K562 (cell line): Measurements from ENCODE around the gene POPDC2. TPM values are rescaled to one million over a fixed set of nuclear protein-coding genes. Genes with fewer than 3 reads are reported as not detected.

Experiments used
- ATF3 ChIP-seq, 2 experiments: fragments of 450-650 bp in 1 of 2; sonication (generic) in 1 of 2; formaldehyde crosslinking in 1 of 2; IDR thresholded peaks in 1 of 2; conservative IDR thresholded peaks in 1 of 2; 2 replicates each; pipeline versions ENCODE4 v1.6.1 to v1.8.1; 2016 to 2023; ENCODE audit warnings: mild to moderate bottlenecking in 2 of 2, moderate library complexity in 2 of 2, inconsistent platforms in 1 of 2, missing genetic modification reagents in 1 of 2
- CHD4 ChIP-seq: fragments of 200-600 bp; sonication (generic); IDR thresholded peaks from 3 replicates; pipeline ENCODE4 v1.6.1; 2012; ENCODE audit warnings: low read depth, mild to moderate bottlenecking, mixed read lengths, low read length, inconsistent platforms; ENCODE audit not compliant: insufficient read depth, insufficient replicate concordance, poor library complexity, severe bottlenecking
- CREB3 ChIP-seq: fragments of 450-650 bp; conservative IDR thresholded peaks from 2 replicates; pipeline ENCODE4 v1.6.1; 2016; ENCODE audit warnings: missing genetic modification characterization, low read depth, mild to moderate bottlenecking, missing compliant biosample characterization, moderate library complexity
- CSDE1 ChIP-seq, 2 experiments: fragments of 450-650 bp; IDR thresholded peaks; 2 replicates each; pipeline ENCODE4 v1.6.1; 2016; ENCODE audit warnings: mild to moderate bottlenecking in 1 of 2
- E2F6 ChIP-seq, 2 experiments: IDR thresholded peaks; 2 replicates each; pipeline ENCODE4 v1.6.1; 2011; ENCODE audit warnings: borderline replicate concordance in 1 of 2, control low read depth in 1 of 2, low read depth in 1 of 2, low read length in 1 of 2, mild to moderate bottlenecking in 1 of 2, mixed read lengths in 1 of 2, moderate library complexity in 1 of 2; ENCODE audit not compliant: insufficient read depth in 1 of 2, insufficient read length in 1 of 2, poor library complexity in 1 of 2, severe bottlenecking in 1 of 2; ENCODE audit errors: extremely low read depth in 1 of 2
- ETV1 ChIP-seq: fragments of 450-650 bp; conservative IDR thresholded peaks from 2 replicates; pipeline ENCODE4 v1.6.1; 2016; ENCODE audit warnings: missing genetic modification characterization, control low read depth, low read depth, missing compliant biosample characterization
- HDAC8 ChIP-seq: fragments of 450-650 bp; IDR thresholded peaks from 2 replicates; pipeline ENCODE4 v1.6.1; 2016; ENCODE audit warnings: mild to moderate bottlenecking, missing genetic modification characterization, moderate library complexity, missing compliant biosample characterization
- KLF6 ChIP-seq: fragments of 250-450 bp; sonication (Bioruptor Pico); IDR thresholded peaks from 2 replicates; pipeline ENCODE4 v1.4.0; 2020; ENCODE audit warnings: mild to moderate bottlenecking, moderate library complexity, borderline replicate concordance
- MAFG ChIP-seq: fragments of 450-650 bp; conservative IDR thresholded peaks from 2 replicates; pipeline ENCODE4 v1.6.1; 2016; ENCODE audit warnings: missing genetic modification characterization, missing compliant biosample characterization
- MCM3 ChIP-seq: fragments of 450-650 bp; IDR thresholded peaks from 2 replicates; pipeline ENCODE4 v1.6.1; 2016
- MECOM ChIP-seq: fragments of 250-450 bp; sonication (Bioruptor Pico); IDR thresholded peaks from 2 replicates; pipeline ENCODE4 v1.8.0; 2022; ENCODE audit warnings: inconsistent platforms
- PKNOX1 ChIP-seq: fragments of 450-650 bp; IDR thresholded peaks from 2 replicates; pipeline ENCODE4 v1.6.1; 2016
- RAD21 ChIP-seq, 2 experiments: fragments of 250-450 bp in 1 of 2; fragments of 450-650 bp in 1 of 2; sonication (Bioruptor Pico) in 1 of 2; formaldehyde crosslinking in 1 of 2; IDR thresholded peaks in 1 of 2; conservative IDR thresholded peaks in 1 of 2; 2 replicates each; pipeline versions ENCODE4 v1.4.0 to v1.8.0; 2020 to 2022; ENCODE audit warnings: mild to moderate bottlenecking in 2 of 2, moderate library complexity in 1 of 2
- RCOR1 ChIP-seq, 2 experiments: IDR thresholded peaks; 2 replicates each; pipeline ENCODE4 v1.6.1; 2012; ENCODE audit warnings: low read depth in 2 of 2, low read length in 2 of 2, borderline replicate concordance in 1 of 2, improper control_type of control experiment in 1 of 2
- TAL1 ChIP-seq: fragments of 450-650 bp; IDR thresholded peaks from 2 replicates; pipeline ENCODE4 v1.6.1; 2016; ENCODE audit warnings: mild to moderate bottlenecking
- ZNF354B ChIP-seq: fragments of 250-450 bp; sonication (Bioruptor Pico); IDR thresholded peaks from 2 replicates; pipeline ENCODE4 v1.4.0; 2020
- ZNF398 ChIP-seq: fragments of 250-450 bp; sonication (Bioruptor Pico); IDR thresholded peaks from 2 replicates; pipeline ENCODE4 v1.8.0; 2021; ENCODE audit warnings: moderate library complexity, mild to moderate bottlenecking, inconsistent platforms
- ZNF668 ChIP-seq: fragments of 250-450 bp; sonication (Bioruptor Pico); IDR thresholded peaks from 2 replicates; pipeline ENCODE4 v1.8.0; 2022; ENCODE audit warnings: mild to moderate bottlenecking, inconsistent platforms
- ZNF780A ChIP-seq: fragments of 250-450 bp; sonication (Bioruptor Pico); IDR thresholded peaks from 2 replicates; pipeline ENCODE4 v1.5.0; 2021; ENCODE audit warnings: mild to moderate bottlenecking
- ZSCAN32 ChIP-seq: fragments of 450-650 bp; formaldehyde crosslinking; IDR thresholded peaks from 2 replicates; pipeline ENCODE4 v1.4.0; 2020; ENCODE audit warnings: mild to moderate bottlenecking, moderate library complexity
- polyA plus RNA-seq, 8 experiments: library from polyadenylated mRNA; depleted of rRNA in 4 of 8; stranded (reverse) in 5 of 8; unstranded in 3 of 8; fragments of >200 nt; fragmentation: Nextera tagmentation in 2 of 8; fragmentation: Illumina TruSeq in 1 of 8; extraction: Ambion mirVana in 2 of 8; extraction: Trizol in 1 of 8; gene quantifications; 2 replicates each; pipeline versions ENCODE4 v1.2.1 to v1.2.3, GENCODE V29; 2011 to 2014; ENCODE audit warnings: inconsistent platforms in 1 of 8, missing spikeins in 1 of 8
- total RNA-seq, 7 experiments: library from RNA; depleted of rRNA in 6 of 7; stranded (reverse); fragments of >200 nt in 6 of 7; fragmentation: Illumina TruSeq in 2 of 7; extraction: Trizol in 2 of 7; gene quantifications; 2 replicates each; pipeline versions ENCODE4 v1.2.1 to v1.2.3, GENCODE V29; 2011 to 2021; ENCODE audit warnings: low replicate concordance in 1 of 7

Gene POPDC2
- total and polyA plus RNA-seq, 9 of the 15 experiments (the other 6 are each of a cell fraction or from before 2014, with no cell fraction given), result 0.08 to 0.32 (median 0.13) TPM; not detected in 4

GRCh38 chr3:119637679-119638477 lies 22.5 kb downstream of the POPDC2 start (continued):
- TF ChIP-seq MAFG, result peak; percentile 33; the same call in 1 of the 2 replicates
- no peak for TF ChIP-seq CREB3
- no peak for TF ChIP-seq ZNF780A
- TF ChIP-seq CHD4, result no peak
- TF ChIP-seq ZNF668 (CRISPR knock-in tag), result no peak
- TF ChIP-seq ZNF354B, result no peak
- peak; percentile 36; the same call in 1 of the 2 replicates for TF ChIP-seq HDAC8 (tag)
- no peak for TF ChIP-seq CSDE1 (IDR thresholded peaks at IDR 0.05)
- TF ChIP-seq PKNOX1, result peak; percentile 82
- TF ChIP-seq ATF3 (IDR thresholded peaks at IDR 0.05), result peak; percentile 77; the same call in 1 of the 2 replicates
- no peak for TF ChIP-seq ATF3 (CRISPR knock-in tag; conservative IDR thresholded peaks at IDR 0.05)
- TF ChIP-seq ZNF398 (CRISPR knock-in tag), result no peak
- peak; percentile 27 for TF ChIP-seq TAL1
- TF ChIP-seq RAD21 (CRISPR knock-in tag; conservative IDR thresholded peaks at IDR 0.05 in 1 of 2, IDR thresholded peaks at IDR 0.05 in 1 of 2), result no peak
- TF ChIP-seq ETV1 (tag), result peak; percentile 57
- TF ChIP-seq MCM3, result no peak
- TF ChIP-seq E2F6 (IDR thresholded peaks at IDR 0.05; ENCODE audit: borderline replicate concordance in 1 of 2, extremely low read depth in 1 of 2, insufficient read depth in 1 of 2, insufficient read length in 1 of 2, low read depth in 1 of 2, low read length in 1 of 2, poor library complexity in 1 of 2, severe bottlenecking in 1 of 2), result no peak
- no peak for TF ChIP-seq MECOM (CRISPR knock-in tag)
- peak in 1 of 2 experiments; percentile 37; a peak in 2 of 4 replicates for TF ChIP-seq RCOR1 (IDR thresholded peaks at IDR 0.05; ENCODE audit: borderline replicate concordance in 1 of 2, low read depth in 2 of 2, low read length in 2 of 2)
- TF ChIP-seq KLF6 (CRISPR knock-in tag), result 0 out of 2 replicates have a peak, but pooled peaks have one; percentile 34
- no peak for TF ChIP-seq ZSCAN32 (CRISPR knock-in tag)
